ENCODE data around the gene AMPD3. TPM values are rescaled to one million over a fixed set of nuclear protein-coding genes. Genes with fewer than 3 reads are reported as not detected.

AMPD3 gene
- total RNA-seq, 2 experiments from 2014 or later, result 21.4 to 23.3 TPM

GRCh38 chr11:10524471-10524870 lies 69.4 kb downstream of the AMPD3 start:
- no peaks in the 10 kb centered on the region for H3K27me3 Mint-ChIP-seq
- peaks cover 39% of the 10 kb centered on the region for H3K36me3 Mint-ChIP-seq (ENCODE audit: low read depth)
- DNase-seq, result no peak
- no peaks in the 10 kb centered on the region for H3K9me3 Mint-ChIP-seq
- H3K27ac Mint-ChIP-seq, result no peak overlapping the region
- peaks cover 15% of the 10 kb centered on the region for H3K4me1 Mint-ChIP-seq
- H3K4me3 Mint-ChIP-seq, result no peak overlapping the region
- ChIA-PET POLR2A (no interaction called here), CTCF (interaction anchor here (1.6 kb wide), 1 partner anchor 119 kb away, joined by 4 read pairs; no protein-coding TSS in a partner anchor)

GRCh38 chr11:10526974-10527918 lies 72.2 kb downstream of the AMPD3 start:
- Mint-ChIP-seq H3K9me3 (no peaks in the 10 kb centered on the region), H3K27me3 (no peaks in the 10 kb centered on the region), H3K36me3 (ENCODE audit: low read depth) (peaks cover 32% of the 10 kb centered on the region), H3K27ac (no peak overlapping the region), H3K4me3 (no peak overlapping the region), H3K4me1 (peaks cover 15% of the 10 kb centered on the region)
- no peak for DNase-seq
- CTCF ChIA-PET, result interaction anchor here (0.8 to 1.3 kb wide), 2 partner anchors 14 to 126 kb away, joined by 3 to 5 read pairs; partner anchors contain the start of gene RNF141
- POLR2A ChIA-PET, result no interaction called here

GRCh38 chr11:10528121-10528520 lies 73.1 kb downstream of the AMPD3 start:
- ChIA-PET POLR2A (no interaction called here), CTCF (interaction anchor here (1.0 to 1.3 kb wide), 2 partner anchors 12 to 125 kb away, joined by 3 to 6 read pairs; partner anchors contain the start of gene RNF141)
- Mint-ChIP-seq H3K27ac (no peak overlapping the region), H3K36me3 (ENCODE audit: low read depth) (peaks cover 32% of the 10 kb centered on the region), H3K9me3 (no peaks in the 10 kb centered on the region), H3K4me1 (peaks cover 15% of the 10 kb centered on the region), H3K4me3 (no peak overlapping the region), H3K27me3 (no peaks in the 10 kb centered on the region)
- no peak for DNase-seq

- H3K36me3 Mint-ChIP-seq (ENCODE audit: low read depth), result peaks cover 33% of the 10 kb centered on the region
- ChIA-PET CTCF (interaction anchor here (1.0 kb wide), 1 partner anchor 11 kb away, joined by 6 read pairs; the partner anchor contains the start of gene RNF141), POLR2A (no interaction called here)
- no peaks in the 10 kb centered on the region for H3K9me3 Mint-ChIP-seq
- no peak overlapping the region for H3K27ac Mint-ChIP-seq
- no peak for DNase-seq
- no peak overlapping the region for H3K4me3 Mint-ChIP-seq
- no peaks in the 10 kb centered on the region for H3K27me3 Mint-ChIP-seq
- peaks cover 15% of the 10 kb centered on the region for H3K4me1 Mint-ChIP-seq
Observed at GRCh38 chr11:10529279-10529678, 74.2 kb downstream of the AMPD3 start.

GRCh38 chr11:10532526-10532925 lies 77.5 kb downstream of the AMPD3 start:
- Mint-ChIP-seq H3K9me3 (no peaks in the 10 kb centered on the region), H3K27ac (no peak overlapping the region), H3K36me3 (ENCODE audit: low read depth) (peaks cover 17% of the 10 kb centered on the region), H3K4me1 (peaks cover 6% of the 10 kb centered on the region), H3K4me3 (no peak overlapping the region), H3K27me3 (no peaks in the 10 kb centered on the region)
- ChIA-PET POLR2A (no interaction called here), CTCF (interaction anchor here (1.5 to 3.7 kb wide), 2 partner anchors 9 to 126 kb away, joined by 4 to 29 read pairs; partner anchors contain the start of gene RNF141)
- DNase-seq, result no peak

- Mint-ChIP-seq H3K27me3 (no peaks in the 10 kb centered on the region), H3K4me3 (no peak overlapping the region), H3K9me3 (no peaks in the 10 kb centered on the region), H3K36me3 (ENCODE audit: low read depth) (peaks cover 15% of the 10 kb centered on the region), H3K4me1 (peaks cover 4% of the 10 kb centered on the region), H3K27ac (no peak overlapping the region)
- POLR2A ChIA-PET, result no interaction called here
- DNase-seq, result no peak
- CTCF ChIA-PET, result interaction anchor here (3.7 kb wide), 1 partner anchor 8 kb away, joined by 29 read pairs; the partner anchor contains the start of gene RNF141
Observed at GRCh38 chr11:10533323-10533722, 78.3 kb downstream of the AMPD3 start.

- ChIA-PET POLR2A (no interaction called here), CTCF (interaction anchor here (0.8 to 1.5 kb wide), 4 partner anchors 26 to 168 kb away, joined by 3 to 5 read pairs (median 3); no protein-coding TSS in a partner anchor)
- H3K36me3 Mint-ChIP-seq (ENCODE audit: low read depth), result peaks cover 11% of the 10 kb centered on the region
- DNase-seq, result no peak
- H3K4me1 Mint-ChIP-seq, result peaks cover 4% of the 10 kb centered on the region
- H3K9me3 Mint-ChIP-seq, result no peaks in the 10 kb centered on the region
- no peak overlapping the region for H3K27ac Mint-ChIP-seq
- no peak overlapping the region for H3K4me3 Mint-ChIP-seq
- H3K27me3 Mint-ChIP-seq, result no peaks in the 10 kb centered on the region
Observed at GRCh38 chr11:10534316-10534715, 79.3 kb downstream of the AMPD3 start.

- H3K9me3 Mint-ChIP-seq, result no peaks in the 10 kb centered on the region
- H3K4me1 Mint-ChIP-seq, result peaks cover 19% of the 10 kb centered on the region
- H3K27ac Mint-ChIP-seq, result no peak overlapping the region
- ChIA-PET POLR2A (no interaction called here), CTCF (no interaction called here)
- no peaks in the 10 kb centered on the region for H3K27me3 Mint-ChIP-seq
- no peak for DNase-seq
- H3K36me3 Mint-ChIP-seq (ENCODE audit: low read depth), result peaks cover 5% of the 10 kb centered on the region
- no peak overlapping the region for H3K4me3 Mint-ChIP-seq
Observed at GRCh38 chr11:10537600-10537999, 82.5 kb downstream of the AMPD3 start.

- H3K9me3 Mint-ChIP-seq, result peaks cover 2% of the 10 kb centered on the region
- no peak overlapping the region for H3K4me3 Mint-ChIP-seq
- peaks cover 19% of the 10 kb centered on the region for H3K4me1 Mint-ChIP-seq
- H3K27me3 Mint-ChIP-seq, result peaks cover 3% of the 10 kb centered on the region
- no peak for DNase-seq
- POLR2A ChIA-PET, result no interaction called here
- CTCF ChIA-PET, result interaction anchor here (0.9 kb wide), 1 partner anchor 125 kb away, joined by 3 read pairs; no protein-coding TSS in a partner anchor
- no peak overlapping the region for H3K27ac Mint-ChIP-seq
- H3K36me3 Mint-ChIP-seq (ENCODE audit: low read depth), result peaks cover under 1% of the 10 kb centered on the region
Observed at GRCh38 chr11:10538924-10539323, 83.9 kb downstream of the AMPD3 start.

- Mint-ChIP-seq H3K4me3 (peak overlapping the region; percentile 86), H3K27ac (no peak overlapping the region), H3K36me3 (ENCODE audit: low read depth) (no peaks in the 10 kb centered on the region), H3K4me1 (peaks cover 19% of the 10 kb centered on the region), H3K9me3 (peaks cover 2% of the 10 kb centered on the region), H3K27me3 (peaks cover 3% of the 10 kb centered on the region)
- ChIA-PET POLR2A (interaction anchor here (0.6 to 2.5 kb wide), 4 partner anchors 115 to 965 kb away, joined by 3 to 8 read pairs (median 6); partner anchors contain the start of genes EIF4G2 and WEE1), CTCF (interaction anchor here (2.8 to 3.3 kb wide), 3 partner anchors 83 to 125 kb away, joined by 46 to 66 read pairs (median 53); partner anchors contain the start of gene AMPD3)
- no peak for DNase-seq
Observed at GRCh38 chr11:10539339-10539738, 84.3 kb downstream of the AMPD3 start.

GRCh38 chr11:10540546-10540914 lies 85.5 kb downstream of the AMPD3 start:
- POLR2A ChIA-PET, result interaction anchor here (0.7 to 2.5 kb wide), 21 partner anchors 10 to 967 kb away, joined by 3 to 33 read pairs (median 5); partner anchors contain the start of genes AMPD3, CTR9, EIF4G2 and WEE1

GRCh38 chr11:10540915-10541560 lies 86.0 kb downstream of the AMPD3 start, which contains the start of gene RNF141:
RNF141 (minus strand) TSS chr11:10541187; CDS start chr11:10534158, 7,029 bp downstream.
- ChIA-PET CTCF (interaction anchor here (0.6 to 3.3 kb wide), 61 partner anchors 9 to 317 kb away, joined by 3 to 66 read pairs (median 5); partner anchors contain the start of genes AMPD3, CTR9 and EIF4G2), POLR2A (interaction anchor here (0.7 to 2.5 kb wide), 23 partner anchors 10 to 967 kb away, joined by 3 to 33 read pairs (median 5); partner anchors contain the start of genes AMPD3, CTR9, EIF4G2 and WEE1)
- Mint-ChIP-seq H3K9me3 (peaks cover 2% of the 10 kb centered on the region), H3K27ac (peak within 1 kb of the TSS; percentile 61), H3K4me1 (peaks cover 17% of the 10 kb centered on the region), H3K36me3 (ENCODE audit: low read depth) (no peaks in the 10 kb centered on the region), H3K4me3 (peak within 1 kb of the TSS; percentile 86), H3K27me3 (peaks cover 3% of the 10 kb centered on the region)
- DNase-seq, result peak; percentile 95

More at GRCh38 chr11:10540546-10540914, 85.5 kb downstream of the AMPD3 start:
- CTCF ChIA-PET, result interaction anchor here (0.6 to 3.3 kb wide), 59 partner anchors 9 to 1310 kb away, joined by 3 to 66 read pairs (median 5); partner anchors contain the start of genes AMPD3, CTR9 and EIF4G2
- peaks cover 2% of the 10 kb centered on the region for H3K9me3 Mint-ChIP-seq
- H3K4me3 Mint-ChIP-seq, result peak overlapping the region; percentile 86
- no peaks in the 10 kb centered on the region for H3K36me3 Mint-ChIP-seq (ENCODE audit: low read depth)
- H3K4me1 Mint-ChIP-seq, result peaks cover 19% of the 10 kb centered on the region
- DNase-seq, result no peak
- H3K27me3 Mint-ChIP-seq, result peaks cover 3% of the 10 kb centered on the region
- peak overlapping the region; percentile 61 for H3K27ac Mint-ChIP-seq
